NCI-H446 treated with DMSO at 0.1 percent for 48 hours (cell line): Measurements from ENCODE around the gene LRRN4CL.
"Not testable (repeated sequence)": the region's sequence is repeated elsewhere in the genome, so short reads cannot be mapped to it uniquely, and the experiment has no call there.

Experiments used
- DNase-seq: peaks from one replicate; lab custom pipeline; 2025; lab: John Stamatoyannopoulos, UW

LRRN4CL gene

DNA sequence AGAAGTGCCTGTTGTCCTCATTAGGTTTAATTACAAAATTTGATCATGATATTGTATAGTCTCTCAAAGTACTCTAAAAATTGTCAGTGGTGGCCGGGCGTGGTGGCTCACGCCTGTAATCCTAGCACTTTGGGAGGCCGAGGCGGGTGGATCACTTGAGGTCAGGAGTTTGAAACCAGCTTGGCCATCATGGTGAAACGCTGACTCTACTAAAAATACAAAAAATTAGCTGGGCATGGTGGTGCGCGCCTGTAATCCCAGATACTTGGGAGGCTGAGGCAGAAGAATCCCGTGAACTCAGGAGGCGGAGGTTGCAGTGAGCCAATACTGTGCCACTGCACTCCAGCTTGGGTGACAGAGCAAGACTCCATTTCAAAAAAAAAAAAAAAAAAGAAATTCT, 13.9 kb downstream of the LRRN4CL start:
- not testable (repeated sequence) for DNase-seq

DNA sequence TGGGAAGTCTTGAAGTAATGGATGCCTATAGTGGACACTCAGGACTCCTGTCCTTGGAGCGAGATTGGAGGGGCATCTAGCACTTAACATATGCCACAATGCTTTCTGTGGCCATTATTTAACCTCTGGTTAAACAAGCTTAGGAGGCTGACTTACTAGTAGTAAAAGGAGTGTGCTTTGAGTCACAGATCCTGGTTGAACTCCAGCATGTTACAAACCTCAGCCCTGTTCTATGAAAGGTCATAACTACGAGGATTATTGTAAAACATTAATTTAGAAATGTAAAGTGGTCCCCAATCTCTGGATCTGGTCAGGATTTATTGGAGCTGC, 16.2 kb downstream of the LRRN4CL start:
- no peak for DNase-seq

DNA sequence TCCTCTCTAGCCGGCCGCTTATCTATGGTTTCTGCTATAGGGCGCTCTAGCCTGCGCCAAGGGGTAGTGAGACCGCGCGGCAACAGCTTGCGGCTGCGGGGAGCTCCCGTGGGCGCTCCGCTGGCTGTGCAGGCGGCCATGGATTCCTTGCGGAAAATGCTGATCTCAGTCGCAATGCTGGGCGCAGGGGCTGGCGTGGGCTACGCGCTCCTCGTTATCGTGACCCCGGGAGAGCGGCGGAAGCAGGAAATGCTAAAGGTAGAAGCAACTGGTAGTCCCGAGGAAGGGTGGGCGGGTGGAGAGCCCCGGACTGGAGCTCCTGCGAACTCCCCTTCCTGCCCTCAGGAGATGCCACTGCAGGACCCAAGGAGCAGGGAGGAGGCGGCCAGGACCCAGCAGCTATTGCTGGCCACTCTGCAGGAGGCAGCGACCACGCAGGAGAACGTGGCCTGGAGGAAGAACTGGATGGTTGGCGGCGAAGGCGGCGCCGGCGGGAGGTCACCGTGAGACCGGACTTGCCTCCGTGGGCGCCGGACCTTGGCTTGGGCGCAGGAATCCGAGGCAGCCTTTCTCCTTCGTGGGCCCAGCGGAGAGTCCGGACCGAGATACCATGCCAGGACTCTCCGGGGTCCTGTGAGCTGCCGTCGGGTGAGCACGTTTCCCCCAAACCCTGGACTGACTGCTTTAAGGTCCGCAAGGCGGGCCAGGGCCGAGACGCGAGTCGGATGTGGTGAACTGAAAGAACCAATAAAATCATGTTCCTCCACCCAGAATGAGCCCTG, 17.5 kb downstream of the LRRN4CL start, which contains the start of the genes LBHD1 and UQCC3:
LBHD1 (minus strand) TSS at position 660 of the 782 bp plus-strand sequence. CDS start 2,236 bp downstream, outside the sequence.
UQCC3 (plus strand) TSS at position 66 of the 782 bp plus-strand sequence; CDS start at position 139, 73 bp downstream.
- DNase-seq = peak; percentile 81

- DNase-seq = no peak
Measured at GRCh38 chr11:62671236-62671607, 18.1 kb downstream of the LRRN4CL start.

- DNase-seq = peak; percentile 30
Measured at GRCh38 chr11:62669420-62670161, 19.7 kb downstream of the LRRN4CL start.

DNA sequence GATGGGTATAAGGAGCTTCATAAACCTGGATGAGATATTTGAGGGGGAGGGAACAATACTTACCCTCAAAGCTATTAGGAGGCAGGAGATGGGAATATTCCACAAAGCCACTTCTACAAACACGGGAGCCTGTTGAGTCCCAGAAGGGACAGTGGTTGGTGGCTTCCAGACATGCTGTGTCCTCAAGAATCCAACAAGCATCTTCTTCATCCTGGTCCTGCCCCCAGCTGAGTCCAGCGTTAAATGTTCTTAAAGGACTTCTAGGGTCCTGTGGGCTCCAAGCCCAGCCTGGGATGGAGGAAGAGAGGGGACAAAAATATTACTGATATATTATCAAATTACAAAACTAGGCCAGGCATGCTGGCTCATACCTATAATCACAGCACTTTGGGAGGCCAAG, 21.9 kb downstream of the LRRN4CL start:
- DNase-seq = no peak

DNA sequence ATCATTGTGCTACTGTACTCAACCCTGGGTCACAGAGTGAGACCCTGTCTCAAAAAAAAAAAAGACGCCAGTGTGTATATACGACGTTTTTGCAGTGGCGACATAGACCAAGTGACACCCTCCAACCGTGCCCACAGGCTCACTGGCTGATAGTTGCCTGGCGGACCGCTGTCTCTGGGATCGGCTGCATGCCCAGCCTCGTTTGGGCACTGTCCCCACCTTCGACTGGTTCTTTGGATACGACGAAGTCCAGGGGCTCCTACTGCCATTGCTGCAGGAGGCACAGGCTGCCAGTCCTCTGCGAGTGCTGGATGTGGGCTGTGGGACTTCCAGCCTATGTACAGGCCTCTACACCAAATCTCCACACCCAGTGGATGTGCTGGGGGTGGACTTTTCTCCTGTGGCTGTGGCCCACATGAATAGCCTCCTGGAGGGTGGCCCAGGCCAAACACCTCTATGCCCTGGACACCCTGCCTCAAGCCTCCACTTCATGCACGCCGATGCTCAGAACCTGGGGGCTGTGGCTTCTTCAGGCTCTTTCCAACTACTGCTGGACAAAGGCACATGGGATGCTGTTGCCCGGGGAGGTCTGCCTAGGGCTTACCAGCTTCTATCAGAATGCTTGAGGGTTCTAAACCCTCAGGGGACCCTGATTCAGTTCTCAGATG, 22.9 kb downstream of the LRRN4CL start:
- no peak for DNase-seq

GRCh38 chr11:62665599-62666258, 23.6 kb downstream of the LRRN4CL start:
- no peak for DNase-seq

DNA sequence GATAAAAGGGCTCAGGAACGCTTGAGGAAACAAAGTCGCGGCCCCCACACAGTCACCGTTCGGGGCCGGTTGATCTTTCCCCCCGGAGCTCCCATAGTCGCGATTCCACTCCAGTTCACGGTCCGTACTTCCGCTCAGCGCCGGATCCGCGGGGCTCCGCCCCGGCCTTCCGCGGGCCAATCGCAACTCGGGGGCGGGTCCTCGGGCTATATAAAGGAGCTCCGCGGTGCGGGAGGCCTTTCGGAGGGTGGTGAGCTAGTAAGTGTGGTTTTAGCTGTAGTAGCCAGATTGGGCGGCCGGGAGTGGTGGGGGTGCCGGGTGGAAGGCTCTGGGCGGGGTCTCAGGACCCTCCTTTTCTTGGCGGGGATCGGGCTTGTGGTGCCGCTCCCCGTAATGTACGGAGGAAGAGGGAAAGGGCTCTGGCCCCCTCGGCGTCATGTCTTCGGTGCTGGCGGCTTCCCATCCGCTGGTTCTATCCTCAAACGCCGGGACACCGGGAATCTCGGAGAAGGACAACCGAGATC, 24.2 kb downstream of the LRRN4CL start, which contains the start of the genes C11orf98 and CSKMT:
C11orf98 (minus strand) TSS at position 136 of the 524 bp plus-strand sequence; CDS start at position 95, 41 bp downstream.
CSKMT (plus strand) TSS at position 238 of the 524 bp plus-strand sequence. CDS start 568 bp downstream, outside the sequence.
- peak; percentile 92 for DNase-seq

DNA sequence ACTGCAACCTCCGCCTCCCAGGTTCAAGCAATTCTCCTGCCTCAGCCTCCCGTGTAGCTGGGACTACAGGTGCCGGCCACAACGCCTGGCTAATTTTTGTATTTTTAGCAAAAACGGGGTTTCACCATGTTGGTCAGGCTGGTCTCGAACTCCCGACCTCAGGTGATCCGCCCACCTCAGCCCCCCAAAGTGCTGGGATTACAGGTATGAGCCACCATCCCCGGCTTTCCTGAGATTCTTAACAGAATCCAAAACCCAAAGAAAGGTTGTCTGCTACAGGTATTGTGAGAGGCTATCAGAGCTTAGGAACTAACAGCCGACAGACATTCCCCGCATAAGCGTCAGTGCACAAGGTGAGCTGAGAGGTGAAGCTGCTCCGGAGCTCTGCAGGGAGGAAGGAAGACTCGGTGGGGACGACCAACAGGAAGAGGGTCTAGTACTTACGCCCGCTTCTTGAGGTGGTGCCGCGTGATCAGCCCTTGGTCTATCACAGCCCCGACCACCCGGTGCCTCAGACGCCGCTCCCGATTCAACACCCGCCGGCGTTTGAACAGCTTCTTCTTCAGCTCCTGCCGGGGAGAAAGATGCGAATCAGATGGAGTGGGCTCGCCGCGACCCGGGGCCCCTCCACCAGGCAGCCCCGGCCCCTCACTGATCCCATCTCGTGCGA, 24.8 kb downstream of the LRRN4CL start:
- DNase-seq = peak; percentile 22

- DNase-seq = no peak
Measured at GRCh38 chr11:62656796-62657429, 32.4 kb downstream of the LRRN4CL start.

- DNase-seq = no peak
Measured at GRCh38 chr11:62654297-62654696, 35.0 kb downstream of the LRRN4CL start.

DNA sequence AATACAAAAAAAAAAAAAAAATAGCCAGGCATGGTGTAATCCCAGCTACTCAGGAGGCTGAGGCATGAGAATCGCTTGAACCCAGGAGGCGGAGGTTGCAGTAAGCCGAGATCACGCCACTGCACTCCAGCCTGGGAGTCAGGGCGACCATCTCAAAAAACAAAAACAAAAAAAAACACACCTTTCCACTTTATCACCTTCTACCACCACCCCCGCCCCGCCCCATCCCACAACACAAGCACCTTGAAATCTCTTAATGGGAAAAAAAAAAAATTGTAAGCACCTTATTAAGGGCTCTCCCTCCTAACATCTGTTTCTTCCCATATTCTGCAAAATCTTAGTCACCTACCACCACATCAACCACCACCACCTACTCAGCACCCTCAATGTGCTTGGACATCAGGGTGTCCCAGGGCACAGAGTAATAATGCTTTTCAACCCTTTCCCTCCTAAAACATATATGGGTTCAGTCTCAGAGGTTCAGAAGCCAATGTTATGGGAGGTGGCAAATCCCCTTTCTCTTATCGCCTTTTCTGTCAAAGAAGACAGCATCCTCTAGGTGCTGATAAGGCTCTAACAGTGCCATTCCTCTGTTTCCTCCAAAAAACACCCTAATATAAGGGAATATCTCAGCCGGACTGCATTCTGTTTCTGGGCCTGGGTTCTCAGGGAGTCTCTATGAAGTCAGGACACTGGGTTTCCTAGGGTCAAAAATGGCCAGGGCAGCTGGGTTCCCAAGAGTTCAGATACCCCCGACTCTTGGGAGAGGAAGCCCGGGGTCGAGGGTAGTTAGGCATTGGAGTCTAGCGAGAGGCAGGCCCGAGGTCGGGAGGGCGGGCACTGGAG, 36.9 kb downstream of the LRRN4CL start:
- no peak for DNase-seq

DNA sequence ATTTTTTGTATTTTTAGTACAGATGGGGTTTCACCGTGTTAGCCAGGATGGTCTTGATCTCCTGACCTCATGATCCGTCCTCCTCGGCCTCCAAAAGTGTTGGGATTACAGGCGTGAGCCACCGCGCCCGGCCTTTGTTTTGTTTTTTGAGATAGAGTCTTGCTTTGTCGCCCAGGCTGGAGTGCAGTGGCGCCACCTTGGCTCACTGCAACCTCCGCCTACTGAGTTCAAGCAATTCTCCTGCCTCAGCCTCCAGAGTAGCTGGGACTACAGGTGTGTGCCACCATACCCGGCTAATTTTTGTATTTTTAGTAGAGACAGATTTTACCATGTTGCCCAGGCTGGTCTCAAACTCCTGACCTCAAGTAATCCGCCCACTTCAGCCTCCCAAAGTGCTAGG, 39.0 kb downstream of the LRRN4CL start:
- DNase-seq = not testable (repeated sequence)

DNA sequence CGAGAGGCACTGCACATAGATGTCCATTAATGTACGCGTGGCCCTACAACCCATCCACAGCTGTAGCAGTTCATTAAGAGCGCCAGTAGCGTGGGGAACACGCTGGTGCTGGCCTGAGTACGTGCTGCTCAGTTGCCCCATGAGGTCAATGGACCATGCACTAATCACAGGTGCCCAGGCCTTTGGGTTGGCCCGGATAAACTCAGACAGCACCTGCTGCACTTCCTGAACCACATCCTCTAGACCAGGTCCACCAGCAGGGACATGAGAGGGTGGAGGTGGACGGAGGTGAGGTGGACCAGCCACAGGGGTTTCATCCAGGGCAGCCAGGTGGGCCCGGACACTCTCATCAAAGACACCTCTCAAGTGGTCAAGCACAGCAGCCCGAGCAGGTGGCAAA, 39.8 kb downstream of the LRRN4CL start:
- DNase-seq = no peak

- no peak for DNase-seq
Measured at GRCh38 chr11:62648967-62649364, 40.4 kb downstream of the LRRN4CL start.

GRCh38 chr11:62648185-62648966, 41.0 kb downstream of the LRRN4CL start:
- no peak for DNase-seq

GRCh38 chr11:62647609-62648005, 41.7 kb downstream of the LRRN4CL start:
- no peak for DNase-seq
